ENCODE data around the gene PIK3C2G.

PIK3C2G gene

DNA sequence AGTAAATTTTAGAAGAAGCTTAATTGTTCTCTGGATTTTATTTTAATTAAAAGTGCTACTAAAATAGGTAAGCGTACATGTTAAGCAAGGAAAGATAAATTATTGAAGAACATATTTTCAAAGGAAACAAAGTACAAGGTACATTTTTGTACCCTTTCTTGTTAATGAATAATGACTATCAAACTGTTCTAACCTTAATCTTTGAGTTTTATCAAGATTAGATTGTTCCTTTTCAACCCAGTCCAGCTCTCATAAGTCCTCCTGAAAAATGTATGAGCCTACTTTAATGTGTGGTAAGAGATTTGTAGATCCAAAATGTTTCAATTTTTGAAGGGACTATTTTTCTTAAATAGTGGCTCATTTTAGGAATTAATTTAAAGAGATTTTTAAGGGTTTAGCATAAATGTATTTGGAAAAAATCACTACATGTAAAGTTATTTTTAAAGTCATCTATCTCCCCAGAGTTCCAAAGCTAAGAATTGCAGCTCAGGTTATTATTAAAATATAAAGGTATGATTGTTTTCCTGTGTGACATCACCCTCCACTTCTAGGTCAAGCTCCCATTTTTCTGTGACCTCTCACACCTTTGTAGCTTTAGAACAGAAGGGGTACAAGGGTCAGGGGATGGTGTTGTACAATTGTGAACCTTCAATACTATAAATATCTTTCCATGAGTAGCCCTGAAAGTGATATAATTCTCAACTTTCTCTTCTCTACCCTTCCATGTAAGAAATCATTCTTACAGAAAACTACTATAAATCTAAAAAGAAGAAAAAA, 1.2 kb upstream of the PIK3C2G start:
- no CpG with 5 or more reads among the region's 1 CpG for WGBS (ENCODE audit: insufficient coverage)
- Histone ChIP-seq H3K4me1 (ENCODE audit: control extremely low read depth in 1 of 4, control insufficient read depth in 4 of 4, insufficient read depth in 4 of 4, low read length in 3 of 4) (no peaks in the 10 kb centered on the region), H3K27ac (ENCODE audit: insufficient read depth in 1 of 2, low read depth in 1 of 2, low read length in 2 of 2, poor library complexity in 1 of 2, severe bottlenecking in 2 of 2) (no peak overlapping the region), H3K27me3 (replicated peaks in 2 of 5; ENCODE audit: control insufficient read depth in 4 of 5, insufficient read depth in 5 of 5, low read length in 4 of 5) (no peaks in the 10 kb centered on the region), H3K36me3 (ENCODE audit: control insufficient read depth in 4 of 4, insufficient read depth in 4 of 4, low read length in 3 of 4) (no peaks in the 10 kb centered on the region), H3K9me3 (ENCODE audit: control extremely low read depth in 1 of 5, control insufficient read depth in 4 of 5, insufficient read depth in 2 of 5, low read depth in 1 of 5, low read length in 4 of 5) (no peaks in the 10 kb centered on the region), H3K4me3 (ENCODE audit: control insufficient read depth in 1 of 7, extremely low read depth in 1 of 7, insufficient read depth in 4 of 7, low read depth in 2 of 7, low read length in 6 of 7) (no peak overlapping the region)
- CTCF ChIA-PET = no interaction called here
- POLR2A ChIA-PET = no interaction called here
- DNase-seq = no peak

DNA sequence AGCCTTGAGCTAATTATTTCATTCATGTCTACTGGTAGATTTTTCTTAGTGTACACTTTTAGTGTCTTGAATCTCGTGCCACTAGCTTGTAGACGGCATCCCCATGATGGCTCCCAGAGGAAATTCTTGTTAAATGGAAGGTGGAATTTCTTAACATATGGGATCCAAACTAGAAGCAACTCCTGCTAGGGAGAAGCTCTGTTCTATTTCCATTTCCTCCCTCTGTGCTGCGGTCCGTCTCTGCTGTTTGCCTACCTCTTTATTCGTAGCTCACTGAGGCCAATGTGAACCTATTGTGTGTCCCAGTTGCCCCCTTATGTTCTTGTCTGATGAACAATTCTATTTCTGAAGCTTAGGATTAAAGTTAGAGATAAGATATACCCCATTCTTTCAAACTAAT, 588 bp downstream of the PIK3C2G start:
- Histone ChIP-seq H3K36me3 (ENCODE audit: control insufficient read depth in 4 of 4, insufficient read depth in 4 of 4, low read length in 3 of 4) (no peaks in the 10 kb centered on the region), H3K4me1 (ENCODE audit: control extremely low read depth in 1 of 4, control insufficient read depth in 4 of 4, insufficient read depth in 4 of 4, low read length in 3 of 4) (no peaks in the 10 kb centered on the region), H3K27me3 (replicated peaks in 2 of 5; ENCODE audit: control insufficient read depth in 4 of 5, insufficient read depth in 5 of 5, low read length in 4 of 5) (no peaks in the 10 kb centered on the region), H3K9me3 (ENCODE audit: control extremely low read depth in 1 of 5, control insufficient read depth in 4 of 5, insufficient read depth in 2 of 5, low read depth in 1 of 5, low read length in 4 of 5) (no peaks in the 10 kb centered on the region), H3K27ac (ENCODE audit: insufficient read depth in 1 of 2, low read depth in 1 of 2, low read length in 2 of 2, poor library complexity in 1 of 2, severe bottlenecking in 2 of 2) (no peak overlapping the region), H3K4me3 (ENCODE audit: control insufficient read depth in 1 of 7, extremely low read depth in 1 of 7, insufficient read depth in 4 of 7, low read depth in 2 of 7, low read length in 6 of 7) (no peak overlapping the region)
- no CpG with 5 or more reads among the region's 5 CpGs for WGBS (ENCODE audit: insufficient coverage)
- CTCF ChIA-PET = interaction anchor here (1.1 to 2.5 kb wide), 4 partner anchors 10 to 961 kb away, joined by 3 to 10 read pairs (median 5); no protein-coding TSS in a partner anchor
- POLR2A ChIA-PET = no interaction called here
- DNase-seq = no peak

DNA sequence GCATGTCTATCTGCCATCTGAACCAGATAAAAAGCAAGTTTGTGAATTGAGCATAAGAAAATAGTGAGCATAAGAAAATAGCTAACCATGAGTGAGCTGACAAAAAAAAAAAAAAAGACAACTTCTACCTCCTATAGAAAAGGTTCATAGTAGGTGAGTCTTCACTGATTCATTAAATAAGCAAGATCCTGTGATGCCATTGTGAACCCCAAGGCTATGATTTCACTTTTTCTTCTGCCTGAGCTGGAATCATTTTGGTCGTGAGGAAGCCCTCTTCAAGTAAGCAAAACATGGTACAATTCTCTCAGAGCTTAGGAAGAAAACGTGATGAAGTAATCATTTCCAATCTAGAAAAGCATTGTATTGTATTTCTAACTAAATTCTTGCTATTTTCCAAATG, 1.2 kb downstream of the PIK3C2G start:
- POLR2A ChIA-PET = no interaction called here
- Histone ChIP-seq H3K27me3 (replicated peaks in 2 of 5; ENCODE audit: control insufficient read depth in 4 of 5, insufficient read depth in 5 of 5, low read length in 4 of 5) (no peaks in the 10 kb centered on the region), H3K4me3 (ENCODE audit: control insufficient read depth in 1 of 7, extremely low read depth in 1 of 7, insufficient read depth in 4 of 7, low read depth in 2 of 7, low read length in 6 of 7) (no peak overlapping the region), H3K9me3 (ENCODE audit: control extremely low read depth in 1 of 5, control insufficient read depth in 4 of 5, insufficient read depth in 2 of 5, low read depth in 1 of 5, low read length in 4 of 5) (no peaks in the 10 kb centered on the region), H3K36me3 (ENCODE audit: control insufficient read depth in 4 of 4, insufficient read depth in 4 of 4, low read length in 3 of 4) (no peaks in the 10 kb centered on the region), H3K27ac (ENCODE audit: insufficient read depth in 1 of 2, low read depth in 1 of 2, low read length in 2 of 2, poor library complexity in 1 of 2, severe bottlenecking in 2 of 2) (no peak overlapping the region), H3K4me1 (ENCODE audit: control extremely low read depth in 1 of 4, control insufficient read depth in 4 of 4, insufficient read depth in 4 of 4, low read length in 3 of 4) (no peaks in the 10 kb centered on the region)
- CTCF ChIA-PET = interaction anchor here (1.1 to 2.5 kb wide), 3 partner anchors 9 to 960 kb away, joined by 3 to 10 read pairs (median 6); no protein-coding TSS in a partner anchor
- DNase-seq = no peak
- no CpG with 5 or more reads among the region's 2 CpGs for WGBS (ENCODE audit: insufficient coverage)

DNA sequence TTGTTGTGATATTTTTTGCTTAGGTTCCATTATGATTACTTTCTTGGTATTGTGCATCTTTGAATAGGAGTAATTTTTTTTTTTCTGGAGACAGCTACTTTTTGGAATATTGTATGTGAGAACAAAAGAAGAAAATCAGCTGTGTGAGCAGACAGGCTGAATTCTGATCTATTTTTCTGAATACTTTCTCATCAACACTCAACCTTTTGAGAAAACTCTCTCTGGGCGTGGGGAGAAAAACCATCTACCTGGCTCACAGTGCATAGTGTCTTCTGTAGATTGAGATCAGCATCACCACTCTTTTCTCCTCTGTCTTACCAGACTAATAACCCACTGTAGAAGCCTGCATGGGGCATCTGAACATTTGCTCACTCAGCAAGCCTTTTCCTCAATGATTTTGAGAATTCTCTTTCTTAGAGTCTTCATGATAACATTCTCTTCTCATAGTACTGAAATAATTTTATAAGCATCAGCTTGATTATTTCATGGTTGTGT, 3.3 kb downstream of the PIK3C2G start:
- no peak overlapping the region for H3K27ac ChIP-seq (ENCODE audit: insufficient read depth in 1 of 2, low read depth in 1 of 2, low read length in 2 of 2, poor library complexity in 1 of 2, severe bottlenecking in 2 of 2)
- POLR2A ChIA-PET = interaction anchor here (0.7 kb wide), 1 partner anchor 70 kb away, joined by 3 read pairs; no protein-coding TSS in a partner anchor
- H3K4me1 ChIP-seq (ENCODE audit: control extremely low read depth in 1 of 4, control insufficient read depth in 4 of 4, insufficient read depth in 4 of 4, low read length in 3 of 4) = no peaks in the 10 kb centered on the region
- no peak overlapping the region for H3K4me3 ChIP-seq (ENCODE audit: control insufficient read depth in 1 of 7, extremely low read depth in 1 of 7, insufficient read depth in 4 of 7, low read depth in 2 of 7, low read length in 6 of 7)
- no peaks in the 10 kb centered on the region for H3K27me3 ChIP-seq (replicated peaks in 2 of 5; ENCODE audit: control insufficient read depth in 4 of 5, insufficient read depth in 5 of 5, low read length in 4 of 5)
- H3K9me3 ChIP-seq (ENCODE audit: control extremely low read depth in 1 of 5, control insufficient read depth in 4 of 5, insufficient read depth in 2 of 5, low read depth in 1 of 5, low read length in 4 of 5) = no peaks in the 10 kb centered on the region
- CTCF ChIA-PET = no interaction called here
- WGBS (ENCODE audit: insufficient coverage) = 100% methylated on average over 1 of the region's 1 CpG
- no peaks in the 10 kb centered on the region for H3K36me3 ChIP-seq (ENCODE audit: control insufficient read depth in 4 of 4, insufficient read depth in 4 of 4, low read length in 3 of 4)
- DNase-seq = no peak

DNA sequence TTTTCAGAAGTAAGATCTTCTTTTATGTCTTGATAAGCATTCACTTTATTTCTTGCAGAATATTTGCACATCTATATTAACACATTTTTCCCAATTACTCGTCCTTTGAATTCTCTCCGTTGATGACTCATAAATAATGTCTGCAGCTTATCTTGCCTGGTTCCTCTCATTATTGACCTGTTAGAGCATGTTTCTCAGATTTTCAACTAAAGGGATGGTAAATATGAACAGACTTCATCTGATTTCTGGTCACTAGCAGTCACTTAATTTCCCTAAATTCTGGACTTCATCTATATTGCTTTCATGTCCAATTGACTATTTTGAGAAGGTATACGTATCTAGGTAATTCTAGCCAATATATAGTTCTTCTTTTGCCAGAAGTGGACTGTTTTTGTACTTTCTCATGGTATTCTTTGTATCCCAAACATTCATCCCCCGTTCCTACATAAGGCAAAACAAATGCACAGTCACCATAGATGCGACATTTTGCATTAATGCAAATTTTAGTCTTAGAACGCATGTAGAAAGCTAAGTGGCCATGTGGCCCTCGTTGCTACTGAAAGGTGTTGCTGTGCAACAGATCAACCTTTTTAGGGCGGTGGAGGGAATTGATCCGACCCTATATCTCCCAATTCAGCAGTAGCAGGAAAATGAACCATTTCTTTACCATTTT, 6.2 kb downstream of the PIK3C2G start:
- H3K27ac ChIP-seq (ENCODE audit: insufficient read depth in 1 of 2, low read depth in 1 of 2, low read length in 2 of 2, poor library complexity in 1 of 2, severe bottlenecking in 2 of 2) = no peak overlapping the region
- ChIA-PET POLR2A (no interaction called here), CTCF (no interaction called here)
- no peaks in the 10 kb centered on the region for H3K4me1 ChIP-seq (ENCODE audit: control extremely low read depth in 1 of 4, control insufficient read depth in 4 of 4, insufficient read depth in 4 of 4, low read length in 3 of 4)
- H3K9me3 ChIP-seq (ENCODE audit: control extremely low read depth in 1 of 5, control insufficient read depth in 4 of 5, insufficient read depth in 2 of 5, low read depth in 1 of 5, low read length in 4 of 5) = no peaks in the 10 kb centered on the region
- WGBS (ENCODE audit: insufficient coverage) = 96% methylated on average over 5 of the region's 9 CpGs
- no peak for DNase-seq
- H3K27me3 ChIP-seq (replicated peaks in 2 of 5; ENCODE audit: control insufficient read depth in 4 of 5, insufficient read depth in 5 of 5, low read length in 4 of 5) = no peaks in the 10 kb centered on the region
- no peak overlapping the region for H3K4me3 ChIP-seq (ENCODE audit: control insufficient read depth in 1 of 7, extremely low read depth in 1 of 7, insufficient read depth in 4 of 7, low read depth in 2 of 7, low read length in 6 of 7)
- H3K36me3 ChIP-seq (ENCODE audit: control insufficient read depth in 4 of 4, insufficient read depth in 4 of 4, low read length in 3 of 4) = no peaks in the 10 kb centered on the region

DNA sequence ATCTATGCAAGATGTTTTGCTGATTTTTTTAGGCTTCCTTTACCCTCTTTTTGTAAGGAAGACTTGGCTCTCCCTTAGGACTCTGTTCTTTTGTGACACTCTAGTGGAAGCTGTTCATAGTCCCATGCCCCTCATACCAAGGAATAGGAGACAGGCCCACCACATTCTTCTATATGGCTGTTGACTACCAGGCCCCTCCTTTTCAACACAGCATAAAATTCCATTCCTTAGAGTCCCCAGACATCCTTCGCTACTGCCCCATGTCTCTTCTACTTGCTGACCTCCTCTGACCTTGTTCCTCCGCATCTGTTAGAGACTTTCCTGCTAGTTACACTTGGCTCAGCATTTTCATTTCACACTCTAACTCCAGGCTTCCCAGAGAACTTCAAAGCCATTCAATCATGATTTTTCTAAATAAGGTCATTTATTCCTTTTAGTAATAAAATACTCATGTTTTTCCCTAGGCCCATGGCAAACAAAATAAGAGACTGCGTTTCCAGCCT, 9.7 kb downstream of the PIK3C2G start:
- no peaks in the 10 kb centered on the region for H3K9me3 ChIP-seq (ENCODE audit: control extremely low read depth in 1 of 5, control insufficient read depth in 4 of 5, insufficient read depth in 2 of 5, low read depth in 1 of 5, low read length in 4 of 5)
- POLR2A ChIA-PET = no interaction called here
- H3K4me3 ChIP-seq (ENCODE audit: control insufficient read depth in 1 of 7, extremely low read depth in 1 of 7, insufficient read depth in 4 of 7, low read depth in 2 of 7, low read length in 6 of 7) = no peak overlapping the region
- CTCF ChIA-PET = interaction anchor here (1.8 kb wide), 1 partner anchor 9 kb away, joined by 6 read pairs; the partner anchor contains the start of gene PIK3C2G
- 100% methylated on average over 2 of the region's 3 CpGs for WGBS (ENCODE audit: insufficient coverage)
- H3K36me3 ChIP-seq (ENCODE audit: control insufficient read depth in 4 of 4, insufficient read depth in 4 of 4, low read length in 3 of 4) = no peaks in the 10 kb centered on the region
- no peak overlapping the region for H3K27ac ChIP-seq (ENCODE audit: insufficient read depth in 1 of 2, low read depth in 1 of 2, low read length in 2 of 2, poor library complexity in 1 of 2, severe bottlenecking in 2 of 2)
- no peak for DNase-seq
- H3K4me1 ChIP-seq (ENCODE audit: control extremely low read depth in 1 of 4, control insufficient read depth in 4 of 4, insufficient read depth in 4 of 4, low read length in 3 of 4) = no peaks in the 10 kb centered on the region
- H3K27me3 ChIP-seq (replicated peaks in 2 of 5; ENCODE audit: control insufficient read depth in 4 of 5, insufficient read depth in 5 of 5, low read length in 4 of 5) = no peaks in the 10 kb centered on the region

DNA sequence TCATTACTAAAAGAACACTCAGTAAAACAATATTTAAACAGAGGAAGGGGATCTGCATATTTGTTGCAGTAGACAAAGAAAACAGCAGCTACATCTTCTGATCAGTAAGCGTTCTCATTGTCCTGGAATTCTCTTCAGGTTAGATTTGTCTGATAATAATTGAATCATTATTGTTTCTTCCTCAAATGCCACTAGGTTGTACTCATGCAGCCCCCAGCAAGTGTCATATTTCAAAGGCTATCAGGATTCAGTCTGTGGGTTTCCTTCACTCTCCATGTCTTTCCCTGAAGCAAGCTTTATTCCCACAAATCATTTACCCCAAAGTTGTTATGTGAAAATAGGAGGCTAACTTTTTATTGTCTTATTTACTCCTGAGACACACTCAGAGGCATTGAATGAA, 14.7 kb downstream of the PIK3C2G start:
- CTCF ChIA-PET = interaction anchor here (1.2 kb wide), 1 partner anchor 13 kb away, joined by 3 read pairs; no protein-coding TSS in a partner anchor
- no peak overlapping the region for H3K4me3 ChIP-seq (ENCODE audit: control insufficient read depth in 1 of 7, extremely low read depth in 1 of 7, insufficient read depth in 4 of 7, low read depth in 2 of 7, low read length in 6 of 7)
- no peaks in the 10 kb centered on the region for H3K36me3 ChIP-seq (ENCODE audit: control insufficient read depth in 4 of 4, insufficient read depth in 4 of 4, low read length in 3 of 4)
- H3K9me3 ChIP-seq (ENCODE audit: control extremely low read depth in 1 of 5, control insufficient read depth in 4 of 5, insufficient read depth in 2 of 5, low read depth in 1 of 5, low read length in 4 of 5) = no peaks in the 10 kb centered on the region
- H3K27me3 ChIP-seq (replicated peaks in 2 of 5; ENCODE audit: control insufficient read depth in 4 of 5, insufficient read depth in 5 of 5, low read length in 4 of 5) = no peaks in the 10 kb centered on the region
- POLR2A ChIA-PET = no interaction called here
- H3K4me1 ChIP-seq (ENCODE audit: control extremely low read depth in 1 of 4, control insufficient read depth in 4 of 4, insufficient read depth in 4 of 4, low read length in 3 of 4) = no peaks in the 10 kb centered on the region
- no peak for DNase-seq
- no peak overlapping the region for H3K27ac ChIP-seq (ENCODE audit: insufficient read depth in 1 of 2, low read depth in 1 of 2, low read length in 2 of 2, poor library complexity in 1 of 2, severe bottlenecking in 2 of 2)
- WGBS (ENCODE audit: insufficient coverage) = no CpG with 5 or more reads among the region's 1 CpG

Measured in common myeloid progenitor, CD34-positive (primary cell).